ENCODE measurements around the gene TLNRD1.

TLNRD1 gene

GRCh38 chr15:81029414-81030300, 28.9 kb downstream of the TLNRD1 start:
- no peak overlapping the region for H2AFZ ChIP-seq (ENCODE audit: low read length)
- no peaks in the 10 kb centered on the region for H3K79me2 ChIP-seq (ENCODE audit: insufficient read depth, low read length)
- H3K4me1 ChIP-seq (ENCODE audit: insufficient read depth, low read length, severe bottlenecking), result no peaks in the 10 kb centered on the region
- no peaks in the 10 kb centered on the region for H3K9me2 ChIP-seq (ENCODE audit: low read depth, low read length)
- no peaks in the 10 kb centered on the region for H3K27me3 ChIP-seq (ENCODE audit: insufficient read depth, low read length)
- no peak for TF ChIP-seq CTCF (IDR thresholded peaks at IDR 0.05; ENCODE audit: low read length)
- TF ChIP-seq EZH2 (IDR thresholded peaks at IDR 0.05; ENCODE audit: borderline replicate concordance, low read length), result no peak
- H3K4me2 ChIP-seq (ENCODE audit: low read length), result no peak overlapping the region
- no peak overlapping the region for H3K4me3 ChIP-seq (ENCODE audit: low read depth, low read length, poor library complexity, severe bottlenecking)
- no peaks in the 10 kb centered on the region for H3K36me3 ChIP-seq (ENCODE audit: insufficient read depth, low read length)
- H4K20me1 ChIP-seq (ENCODE audit: insufficient read depth, low read length), result no peaks in the 10 kb centered on the region
- H3K9me3 ChIP-seq (ENCODE audit: low read length), result no peaks in the 10 kb centered on the region
- no peak overlapping the region for H3K27ac ChIP-seq (ENCODE audit: low read depth, low read length, poor library complexity, severe bottlenecking)
- H3F3A ChIP-seq (ENCODE audit: insufficient read depth, low read length), result no peaks in the 10 kb centered on the region
- H3K9ac ChIP-seq (ENCODE audit: low read length), result no peak overlapping the region

DNA sequence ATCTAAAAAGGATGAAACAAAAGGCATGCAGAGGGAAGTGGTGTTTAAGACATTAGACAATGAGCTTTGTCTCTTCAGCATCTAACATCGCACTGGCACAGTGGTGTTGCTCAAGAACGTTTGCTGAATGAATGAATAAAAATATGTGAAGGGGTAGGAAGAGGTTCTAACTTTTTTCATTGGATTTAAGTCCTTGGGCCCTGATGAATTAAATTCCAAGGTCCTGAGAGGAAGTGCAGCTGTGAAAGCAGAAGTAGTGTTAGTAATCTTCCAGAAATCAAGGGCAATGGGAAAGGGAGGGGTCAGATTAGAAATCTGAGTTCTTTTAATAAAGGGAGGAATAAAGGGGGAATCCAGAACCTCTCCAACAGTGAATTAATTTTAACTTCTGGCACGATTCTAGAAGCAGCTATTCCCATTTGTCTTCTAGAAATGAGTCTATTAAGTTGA, 29.6 kb downstream of the TLNRD1 start:
- no peaks in the 10 kb centered on the region for H3K9me2 ChIP-seq (ENCODE audit: low read depth, low read length)
- no peak overlapping the region for H3K4me3 ChIP-seq (ENCODE audit: low read depth, low read length, poor library complexity, severe bottlenecking)
- no peaks in the 10 kb centered on the region for H3K79me2 ChIP-seq (ENCODE audit: insufficient read depth, low read length)
- H2AFZ ChIP-seq (ENCODE audit: low read length), result no peak overlapping the region
- no peak overlapping the region for H3K4me2 ChIP-seq (ENCODE audit: low read length)
- TF ChIP-seq CTCF (IDR thresholded peaks at IDR 0.05; ENCODE audit: low read length) (no peak), EZH2 (IDR thresholded peaks at IDR 0.05; ENCODE audit: borderline replicate concordance, low read length) (no peak)
- H3K27me3 ChIP-seq (ENCODE audit: insufficient read depth, low read length), result no peaks in the 10 kb centered on the region
- H3K9me3 ChIP-seq (ENCODE audit: low read length), result no peaks in the 10 kb centered on the region
- H4K20me1 ChIP-seq (ENCODE audit: insufficient read depth, low read length), result no peaks in the 10 kb centered on the region
- H3K4me1 ChIP-seq (ENCODE audit: insufficient read depth, low read length, severe bottlenecking), result no peaks in the 10 kb centered on the region
- no peak overlapping the region for H3K27ac ChIP-seq (ENCODE audit: low read depth, low read length, poor library complexity, severe bottlenecking)
- H3K36me3 ChIP-seq (ENCODE audit: insufficient read depth, low read length), result no peaks in the 10 kb centered on the region
- H3K9ac ChIP-seq (ENCODE audit: low read length), result no peak overlapping the region
- H3F3A ChIP-seq (ENCODE audit: insufficient read depth, low read length), result no peaks in the 10 kb centered on the region

GRCh38 chr15:81031203-81031602, 30.5 kb downstream of the TLNRD1 start:
- Histone ChIP-seq H4K20me1 (ENCODE audit: insufficient read depth, low read length) (no peaks in the 10 kb centered on the region), H3K27ac (ENCODE audit: low read depth, low read length, poor library complexity, severe bottlenecking) (no peak overlapping the region), H3K9ac (ENCODE audit: low read length) (no peak overlapping the region), H3K79me2 (ENCODE audit: insufficient read depth, low read length) (no peaks in the 10 kb centered on the region), H3K9me2 (ENCODE audit: low read depth, low read length) (no peaks in the 10 kb centered on the region), H3K27me3 (ENCODE audit: insufficient read depth, low read length) (no peaks in the 10 kb centered on the region), H3K4me2 (ENCODE audit: low read length) (no peak overlapping the region), H3F3A (ENCODE audit: insufficient read depth, low read length) (no peaks in the 10 kb centered on the region), H3K4me3 (ENCODE audit: low read depth, low read length, poor library complexity, severe bottlenecking) (no peak overlapping the region), H3K4me1 (ENCODE audit: insufficient read depth, low read length, severe bottlenecking) (no peaks in the 10 kb centered on the region), H2AFZ (ENCODE audit: low read length) (no peak overlapping the region), H3K36me3 (ENCODE audit: insufficient read depth, low read length) (no peaks in the 10 kb centered on the region), H3K9me3 (ENCODE audit: low read length) (no peaks in the 10 kb centered on the region)
- TF ChIP-seq CTCF (IDR thresholded peaks at IDR 0.05; ENCODE audit: low read length) (no peak), EZH2 (IDR thresholded peaks at IDR 0.05; ENCODE audit: borderline replicate concordance, low read length) (no peak)

Measured in OCI-LY1 (cell line).